Nucleus accumbens (tissue), 56 donors: ENCODE results near the gene ZDHHC24.

Experiments used
- DNase-seq, 56 donors: peaks; one replicate each; lab custom pipeline; 2025; lab: John Stamatoyannopoulos, UW

Gene ZDHHC24

GRCh38 chr11:66568124-66568916, 22.5 kb upstream of the ZDHHC24 start, which contains the start of gene CTSF:
Gene CTSF, minus strand, starts transcription at chr11:66568606. Its CDS starts 120 bp downstream, at chr11:66568486.
- peak in 55 of 56 donors; percentile 31 to 96 (median 87) for DNase-seq

GRCh38 chr11:66567787-66568123, 21.9 kb upstream of the ZDHHC24 start:
- DNase-seq = no peak

GRCh38 chr11:66566221-66566620, 20.4 kb upstream of the ZDHHC24 start:
- no peak for DNase-seq

- no peak for DNase-seq
Measured at GRCh38 chr11:66564984-66565383, 19.1 kb upstream of the ZDHHC24 start.

GRCh38 chr11:66564538-66564937, 18.7 kb upstream of the ZDHHC24 start:
- DNase-seq = no peak

GRCh38 chr11:66563832-66564231, 18.0 kb upstream of the ZDHHC24 start:
- DNase-seq = no peak

- DNase-seq = peak in 1 of 56 donors; percentile 13
Measured at GRCh38 chr11:66562907-66563583, 17.2 kb upstream of the ZDHHC24 start.

GRCh38 chr11:66562275-66562674, 16.4 kb upstream of the ZDHHC24 start:
- DNase-seq = no peak

- no peak for DNase-seq
Measured at GRCh38 chr11:66561975-66562248, 16.1 kb upstream of the ZDHHC24 start.

GRCh38 chr11:66561178-66561974, 15.5 kb upstream of the ZDHHC24 start:
- DNase-seq = no peak

GRCh38 chr11:66559866-66560676, 14.2 kb upstream of the ZDHHC24 start:
- DNase-seq = no peak

GRCh38 chr11:66559142-66559865, 13.5 kb upstream of the ZDHHC24 start:
- peak in 2 of 56 donors; percentile 32 to 39 for DNase-seq

GRCh38 chr11:66557733-66558326, 12.0 kb upstream of the ZDHHC24 start:
- no peak for DNase-seq

- DNase-seq = no peak
Measured at GRCh38 chr11:66556086-66556485, 10.2 kb upstream of the ZDHHC24 start.

GRCh38 chr11:66555416-66555815, 9.6 kb upstream of the ZDHHC24 start:
- DNase-seq = no peak

- DNase-seq = no peak
Measured at GRCh38 chr11:66554602-66555001, 8.8 kb upstream of the ZDHHC24 start.

- no peak for DNase-seq
Measured at GRCh38 chr11:66550887-66551286, 5.0 kb upstream of the ZDHHC24 start.

GRCh38 chr11:66549696-66550095, 3.8 kb upstream of the ZDHHC24 start:
- no peak for DNase-seq
